PC-9 (cell line): ENCODE results near the gene CMSS1.

ENCODE experiments used
- EZH2 ChIP-seq: fragments of 200-600 bp; sonication (generic); IDR thresholded peaks from 2 replicates; pipeline ENCODE4 v1.8.0; 2017; ENCODE audit warnings: antibody characterized with exemption, low read depth
- TF ChIP-seq, protein P1 (sequence below): fragments of 200-600 bp; sonication (generic); conservative IDR thresholded peaks from 2 replicates; pipeline ENCODE4 v1.6.1; 2017; ENCODE audit warnings: mixed run types, antibody characterized with exemption, mild to moderate bottlenecking, moderate library complexity

DNA sequence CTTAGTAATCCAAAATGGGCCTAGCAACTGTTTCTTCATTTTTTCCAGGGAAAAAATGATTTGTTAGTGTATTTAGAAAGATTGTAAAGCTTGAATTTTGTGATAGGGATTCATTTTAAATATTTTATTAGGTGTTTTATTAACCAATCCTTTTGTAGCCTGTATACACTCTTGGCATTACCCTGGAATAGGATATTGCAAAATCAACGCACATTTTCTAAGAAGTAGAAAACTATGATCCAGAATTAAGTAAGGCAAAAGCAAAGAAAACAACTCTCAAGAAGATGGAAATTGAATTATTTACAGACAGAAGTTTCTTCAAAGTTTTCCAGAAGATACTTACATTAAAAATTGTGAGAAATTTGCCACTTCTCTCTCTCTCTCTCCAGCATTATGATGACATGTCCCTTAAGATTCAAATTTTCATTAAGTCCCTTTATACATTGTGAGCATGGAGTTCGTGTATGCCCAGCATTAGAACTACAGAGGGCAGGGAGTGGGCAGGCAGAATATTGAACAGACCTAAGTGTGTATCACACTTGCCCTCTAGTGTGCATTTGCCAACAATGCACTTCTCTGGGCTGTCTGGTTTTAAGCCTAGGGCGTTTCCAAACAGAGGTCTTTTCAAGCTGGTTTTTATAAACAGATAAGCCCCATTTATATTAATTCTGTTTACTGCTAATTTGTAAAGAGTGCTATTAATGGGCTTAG, 28.5 kb upstream of the CMSS1 start:
- TF ChIP-seq, protein P1, sequence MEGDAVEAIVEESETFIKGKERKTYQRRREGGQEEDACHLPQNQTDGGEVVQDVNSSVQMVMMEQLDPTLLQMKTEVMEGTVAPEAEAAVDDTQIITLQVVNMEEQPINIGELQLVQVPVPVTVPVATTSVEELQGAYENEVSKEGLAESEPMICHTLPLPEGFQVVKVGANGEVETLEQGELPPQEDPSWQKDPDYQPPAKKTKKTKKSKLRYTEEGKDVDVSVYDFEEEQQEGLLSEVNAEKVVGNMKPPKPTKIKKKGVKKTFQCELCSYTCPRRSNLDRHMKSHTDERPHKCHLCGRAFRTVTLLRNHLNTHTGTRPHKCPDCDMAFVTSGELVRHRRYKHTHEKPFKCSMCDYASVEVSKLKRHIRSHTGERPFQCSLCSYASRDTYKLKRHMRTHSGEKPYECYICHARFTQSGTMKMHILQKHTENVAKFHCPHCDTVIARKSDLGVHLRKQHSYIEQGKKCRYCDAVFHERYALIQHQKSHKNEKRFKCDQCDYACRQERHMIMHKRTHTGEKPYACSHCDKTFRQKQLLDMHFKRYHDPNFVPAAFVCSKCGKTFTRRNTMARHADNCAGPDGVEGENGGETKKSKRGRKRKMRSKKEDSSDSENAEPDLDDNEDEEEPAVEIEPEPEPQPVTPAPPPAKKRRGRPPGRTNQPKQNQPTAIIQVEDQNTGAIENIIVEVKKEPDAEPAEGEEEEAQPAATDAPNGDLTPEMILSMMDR: peak; percentile 89
- TF ChIP-seq EZH2: no peak
